Heart left ventricle (tissue), 13 donors: ENCODE measurements around the gene EHD1.

Source experiments
- POLR2A ChIP-seq, 2 donors: fragments of 450-650 bp; IDR thresholded peaks; one replicate each; pipeline ENCODE4 v1.6.1; 2017; ENCODE audit warnings: antibody characterized with exemption in 2 of 2, mild to moderate bottlenecking in 2 of 2, moderate library complexity in 2 of 2
- TF ChIP-seq, protein P1 (sequence below), 12 donors: fragments of 200-600 bp; sonication (generic) in 4 of 12; IDR thresholded peaks; one replicate each; pipeline versions ENCODE4 v1.5.0 to v1.8.0; 2018 to 2022; ENCODE audit warnings: antibody characterized with exemption in 12 of 12, mild to moderate bottlenecking in 5 of 12
- donor health status: ischemic (EF 13 %, LVEDD 7.1; RV severe dilation, severe dysfunction).
- donor health status: DM: no; HTN: yes; CAD: no.
- donor health status: DM: no; HTN: no; CAD: no.
- donor health status: ischemic (EF 25% LVEDD 6.9; RV normal size, moderate dysfunction).
- donor health status: ischemic (EF 25% LVEDD 5.7; RV mildly dilated, moderate dysfunction).
- donor health status: ischemic (EF 35%, LVEDD 5.7; RV mildly dilated, moderate dysfunction).
- donor health status: nonischemic (EF 11% LVEDD 7.7; RV severe dilation, severe dysfunction).
- donor health status: DM: yes; HTN: yes; CAD: no.
- donor health status: PGD.
- donor health status: ischemic (EF 29% LVEDD 5.4; RV normal size, mild dysfunction).
- donor health status: nonischemic (EF 23%, LVEDD 6.1; RV moderate dilation, normal function).

DNA sequence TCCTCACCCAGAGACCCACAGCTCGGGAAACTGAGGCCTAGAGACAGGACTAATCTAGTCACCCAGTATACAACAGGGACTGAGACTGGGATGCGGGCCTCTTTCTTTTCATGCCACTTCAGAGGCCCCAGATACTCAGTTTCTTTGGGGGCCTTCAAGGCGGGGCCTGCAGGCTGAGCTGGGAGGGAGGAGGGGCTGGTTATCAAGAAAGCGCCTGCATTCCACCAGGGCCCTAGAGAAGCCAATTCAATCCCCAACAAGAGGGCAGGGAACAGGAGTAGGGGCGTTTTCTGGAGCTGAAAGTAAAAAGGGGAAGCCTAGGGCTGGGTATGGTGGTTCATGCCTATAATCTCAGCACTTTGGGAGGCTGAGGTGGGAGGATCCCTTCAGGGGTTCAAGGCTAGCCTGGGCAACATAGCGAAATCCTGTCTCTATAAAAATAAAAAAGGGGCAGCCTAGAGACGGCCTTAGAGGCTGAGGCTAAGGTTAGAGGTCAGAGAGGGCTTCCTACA is 37.0 kb upstream of the EHD1 start:
- TF ChIP-seq, protein P1, sequence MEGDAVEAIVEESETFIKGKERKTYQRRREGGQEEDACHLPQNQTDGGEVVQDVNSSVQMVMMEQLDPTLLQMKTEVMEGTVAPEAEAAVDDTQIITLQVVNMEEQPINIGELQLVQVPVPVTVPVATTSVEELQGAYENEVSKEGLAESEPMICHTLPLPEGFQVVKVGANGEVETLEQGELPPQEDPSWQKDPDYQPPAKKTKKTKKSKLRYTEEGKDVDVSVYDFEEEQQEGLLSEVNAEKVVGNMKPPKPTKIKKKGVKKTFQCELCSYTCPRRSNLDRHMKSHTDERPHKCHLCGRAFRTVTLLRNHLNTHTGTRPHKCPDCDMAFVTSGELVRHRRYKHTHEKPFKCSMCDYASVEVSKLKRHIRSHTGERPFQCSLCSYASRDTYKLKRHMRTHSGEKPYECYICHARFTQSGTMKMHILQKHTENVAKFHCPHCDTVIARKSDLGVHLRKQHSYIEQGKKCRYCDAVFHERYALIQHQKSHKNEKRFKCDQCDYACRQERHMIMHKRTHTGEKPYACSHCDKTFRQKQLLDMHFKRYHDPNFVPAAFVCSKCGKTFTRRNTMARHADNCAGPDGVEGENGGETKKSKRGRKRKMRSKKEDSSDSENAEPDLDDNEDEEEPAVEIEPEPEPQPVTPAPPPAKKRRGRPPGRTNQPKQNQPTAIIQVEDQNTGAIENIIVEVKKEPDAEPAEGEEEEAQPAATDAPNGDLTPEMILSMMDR (IDR thresholded peaks at IDR 0.05) = no peak
- no peak for TF ChIP-seq POLR2A (IDR thresholded peaks at IDR 0.05)
